Stimulated activated CD4-positive, alpha-beta T cell treated with anti-CD3 and anti-CD28 coated beads, Interleukin-2, amount 100 ng/mL, for 24 hours (primary cell): ENCODE data around the gene GPX7.
A peak's percentile ranks its signal among the peaks of the same experiment; 100 is the strongest.

Experiments used
- DNase-seq, 2 donors: peaks; one replicate each; pipeline ENCODE4 v3.0.0-alpha.2; 2020

Gene GPX7

GRCh38 chr1:52588535-52588934 is 13.6 kb upstream of the GPX7 start:
- no peak for DNase-seq

GRCh38 chr1:52590266-52590665 is 11.9 kb upstream of the GPX7 start:
- DNase-seq: no peak

GRCh38 chr1:52592637-52593323 is 9.4 kb upstream of the GPX7 start:
- DNase-seq: no peak

- DNase-seq: no peak
Observed at GRCh38 chr1:52593495-52593894, 8.7 kb upstream of the GPX7 start.

- DNase-seq: no peak
Observed at GRCh38 chr1:52595061-52595460, 7.1 kb upstream of the GPX7 start.

GRCh38 chr1:52597912-52598311 is 4.3 kb upstream of the GPX7 start:
- DNase-seq: no peak

GRCh38 chr1:52598729-52599128 is 3.4 kb upstream of the GPX7 start:
- no peak for DNase-seq

- no peak for DNase-seq
Observed at GRCh38 chr1:52599236-52599635, 2.9 kb upstream of the GPX7 start.

- no peak for DNase-seq
Observed at GRCh38 chr1:52600533-52601179, 1.5 kb upstream of the GPX7 start.

GRCh38 chr1:52601519-52601918 is 652 bp upstream of the GPX7 start:
- DNase-seq: no peak

GRCh38 chr1:52602856-52603600 is 857 bp downstream of the GPX7 start:
- DNase-seq: peak; percentile 25 to 26

GRCh38 chr1:52603630-52604029 is 1.5 kb downstream of the GPX7 start:
- no peak for DNase-seq

GRCh38 chr1:52604063-52604770 is 2.0 kb downstream of the GPX7 start:
- no peak for DNase-seq

- DNase-seq: no peak
Observed at GRCh38 chr1:52613636-52614373, 11.6 kb downstream of the GPX7 start.

- DNase-seq: no peak
Observed at GRCh38 chr1:52614671-52615070, 12.5 kb downstream of the GPX7 start.

- DNase-seq: no peak
Observed at GRCh38 chr1:52615489-52616042, 13.4 kb downstream of the GPX7 start.

- DNase-seq: no peak
Observed at GRCh38 chr1:52621950-52622349, 19.8 kb downstream of the GPX7 start.

GRCh38 chr1:52623812-52624211 is 21.6 kb downstream of the GPX7 start:
- DNase-seq: no peak

GRCh38 chr1:52627028-52627427 is 24.9 kb downstream of the GPX7 start:
- no peak for DNase-seq

GRCh38 chr1:52628614-52629324 is 26.6 kb downstream of the GPX7 start:
- DNase-seq: no peak

- no peak for DNase-seq
Observed at GRCh38 chr1:52629325-52629643, 27.1 kb downstream of the GPX7 start.

- no peak for DNase-seq
Observed at GRCh38 chr1:52629667-52630066, 27.5 kb downstream of the GPX7 start.
